Retina (tissue), 1 donor: ENCODE results near the gene PRDM16.

ENCODE experiments used
- DNase-seq: peaks from one replicate; pipeline ENCODE4 v3.0.0-alpha.2; 2016

The PRDM16 gene

GRCh38 chr1:3316340-3316943 lies 247.4 kb downstream of the PRDM16 start:
- no peak for DNase-seq

DNA sequence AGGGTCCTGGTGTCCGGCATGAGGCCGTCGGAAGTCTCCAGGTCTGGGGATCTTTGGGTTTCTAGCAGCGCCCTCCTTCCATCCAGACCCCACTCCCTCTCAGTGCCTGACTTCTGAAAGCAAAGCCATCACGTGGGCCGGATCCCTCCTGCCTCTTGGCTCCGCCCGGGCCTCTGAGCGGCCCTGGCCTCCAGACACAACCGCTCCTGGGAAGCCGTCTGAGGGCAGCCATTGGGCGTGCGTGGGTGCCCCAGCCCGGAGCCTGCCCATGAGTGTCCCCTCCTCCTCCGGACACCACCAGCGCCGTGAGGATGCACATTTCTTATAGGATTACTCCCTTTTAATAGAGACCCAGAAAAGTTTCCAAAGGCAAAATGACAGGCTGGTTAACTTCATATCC lies 248.5 kb downstream of the PRDM16 start:
- DNase-seq: no peak

DNA sequence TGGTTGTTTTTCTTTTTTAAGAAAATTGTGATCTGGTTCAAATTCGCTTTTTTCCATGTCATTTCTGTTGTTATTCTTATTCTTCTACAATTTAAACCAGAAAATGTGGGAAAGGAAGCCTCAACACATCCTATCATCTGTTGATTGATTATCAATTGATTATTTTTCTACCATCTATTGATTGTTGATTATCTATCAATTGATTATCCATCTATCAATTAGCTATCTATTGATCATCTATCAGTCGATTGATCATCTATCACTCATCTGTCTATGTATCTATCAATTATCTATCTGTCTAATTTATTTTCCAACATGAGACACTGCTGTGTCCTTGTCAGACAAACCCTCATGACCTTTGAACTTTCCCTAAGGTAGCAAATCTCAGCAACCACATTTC lies 249.3 kb downstream of the PRDM16 start:
- no peak for DNase-seq

GRCh38 chr1:3319874-3320245 lies 250.9 kb downstream of the PRDM16 start:
- DNase-seq: no peak

DNA sequence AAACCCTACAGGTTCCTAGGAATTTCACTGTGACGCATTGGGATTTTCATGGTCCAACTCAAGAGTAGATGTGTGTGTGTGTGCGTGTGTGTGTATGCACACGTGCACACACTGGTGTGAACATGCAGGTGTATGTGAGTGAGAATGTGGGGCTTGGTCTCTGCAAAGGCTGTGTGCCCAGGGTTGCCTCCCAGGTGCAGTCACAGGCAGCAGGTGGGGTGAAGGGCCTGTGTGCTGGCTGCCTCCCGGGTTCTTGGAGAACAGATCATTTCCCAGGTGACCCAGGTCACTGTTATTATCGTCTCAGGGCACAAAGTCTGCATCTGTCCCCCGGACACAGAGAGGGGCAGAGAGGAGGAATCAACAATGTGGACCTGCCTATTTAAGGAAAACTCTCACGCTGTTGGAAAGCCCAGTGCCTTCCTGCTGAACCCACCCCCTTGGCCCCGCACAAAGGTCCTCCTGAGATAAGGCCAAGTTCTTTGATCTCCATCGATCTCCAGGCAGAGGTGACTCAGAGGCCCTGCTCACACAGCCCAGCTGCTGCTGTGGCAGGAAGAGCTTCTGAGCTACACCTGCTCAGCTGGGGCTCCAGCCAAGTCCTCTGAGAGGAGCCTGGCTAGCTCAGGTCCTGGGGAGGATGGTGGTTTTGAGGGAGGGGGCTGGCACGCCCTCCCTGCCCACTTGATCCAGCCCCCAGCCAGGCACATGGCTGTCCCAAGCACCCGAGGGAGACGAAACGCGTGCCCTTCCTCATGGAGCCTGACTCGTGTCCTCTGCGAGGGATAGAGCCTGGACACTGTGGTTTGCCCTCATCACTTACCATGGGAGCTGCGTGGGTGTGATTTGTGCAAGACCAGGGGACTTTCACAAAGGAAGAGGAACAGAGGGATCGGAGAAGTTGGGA lies 251.5 kb downstream of the PRDM16 start:
- DNase-seq: no peak

- DNase-seq: no peak
These were observed 252.8 kb downstream of the PRDM16 start for GRCh38 chr1:3321559-3322449.

DNA sequence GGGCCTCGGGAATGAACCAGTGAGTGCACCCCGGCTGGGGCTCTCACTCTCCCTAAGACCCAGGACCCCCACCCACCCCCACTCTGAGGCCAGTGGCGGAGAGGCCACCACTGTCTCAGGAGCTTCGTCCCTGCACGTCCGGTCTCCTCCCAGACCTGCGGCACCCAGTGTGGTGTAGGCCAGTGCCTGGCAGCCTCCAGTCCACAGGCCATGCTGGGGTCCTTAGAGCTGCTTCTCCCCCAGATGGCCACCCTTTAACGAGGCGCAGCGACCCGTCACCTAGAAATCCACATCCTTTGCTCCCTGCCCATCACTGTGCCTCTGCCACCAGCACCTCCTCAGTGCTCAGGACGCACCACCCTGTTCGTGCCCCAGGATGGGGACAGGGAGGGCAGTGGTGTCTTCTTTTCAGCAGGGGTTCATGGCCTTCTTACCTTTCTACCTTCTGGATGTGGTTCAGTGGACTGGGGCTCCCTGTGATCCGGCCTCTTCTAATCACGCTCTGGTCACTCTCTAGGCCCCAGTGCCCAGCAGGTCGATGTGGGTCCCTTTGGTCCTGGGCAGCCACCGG lies 253.5 kb downstream of the PRDM16 start:
- no peak for DNase-seq

GRCh38 chr1:3323021-3323795 lies 254.2 kb downstream of the PRDM16 start:
- peak; percentile 71 for DNase-seq

GRCh38 chr1:3323796-3324703 lies 255.0 kb downstream of the PRDM16 start:
- no peak for DNase-seq

DNA sequence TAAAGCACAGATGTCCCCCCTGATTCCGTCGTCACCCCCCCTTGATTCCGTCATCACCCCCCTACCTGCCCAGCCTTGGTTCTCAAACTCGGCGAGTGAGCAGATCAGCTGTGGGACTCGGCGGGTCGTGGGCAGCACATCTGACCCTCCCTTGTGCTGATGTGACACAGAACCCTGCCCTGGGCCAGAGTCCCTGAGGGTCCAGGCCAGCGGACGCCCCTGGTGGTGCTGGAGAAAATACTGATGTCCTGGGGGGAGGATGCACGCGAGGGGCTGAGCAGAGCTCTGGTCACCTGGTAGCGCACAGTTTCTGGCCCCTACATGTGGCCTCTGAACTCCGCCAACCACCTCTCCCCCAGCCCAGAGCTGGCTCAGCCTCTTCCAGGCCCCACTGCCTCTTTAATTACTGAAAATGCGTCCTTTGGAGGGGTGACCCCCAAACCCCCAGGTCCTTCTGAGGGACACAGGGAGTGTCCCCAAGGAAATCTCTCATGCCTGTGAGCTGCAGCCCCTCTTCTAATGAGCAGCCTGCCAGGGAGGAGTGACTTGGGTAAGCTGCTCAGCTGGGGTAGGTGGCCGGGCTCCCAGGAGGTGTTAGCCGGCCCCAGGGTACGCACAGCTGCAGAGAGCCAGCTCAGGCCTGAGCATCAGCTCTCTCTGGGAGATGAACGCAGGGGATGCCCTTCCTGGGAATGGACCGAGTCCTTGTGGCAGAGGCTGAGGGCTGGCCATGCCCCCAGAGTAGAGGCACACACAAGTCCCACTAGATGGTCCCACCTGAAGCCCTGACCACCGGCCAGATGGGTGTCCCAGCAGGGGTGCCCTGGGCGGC lies 255.9 kb downstream of the PRDM16 start:
- DNase-seq: no peak

DNA sequence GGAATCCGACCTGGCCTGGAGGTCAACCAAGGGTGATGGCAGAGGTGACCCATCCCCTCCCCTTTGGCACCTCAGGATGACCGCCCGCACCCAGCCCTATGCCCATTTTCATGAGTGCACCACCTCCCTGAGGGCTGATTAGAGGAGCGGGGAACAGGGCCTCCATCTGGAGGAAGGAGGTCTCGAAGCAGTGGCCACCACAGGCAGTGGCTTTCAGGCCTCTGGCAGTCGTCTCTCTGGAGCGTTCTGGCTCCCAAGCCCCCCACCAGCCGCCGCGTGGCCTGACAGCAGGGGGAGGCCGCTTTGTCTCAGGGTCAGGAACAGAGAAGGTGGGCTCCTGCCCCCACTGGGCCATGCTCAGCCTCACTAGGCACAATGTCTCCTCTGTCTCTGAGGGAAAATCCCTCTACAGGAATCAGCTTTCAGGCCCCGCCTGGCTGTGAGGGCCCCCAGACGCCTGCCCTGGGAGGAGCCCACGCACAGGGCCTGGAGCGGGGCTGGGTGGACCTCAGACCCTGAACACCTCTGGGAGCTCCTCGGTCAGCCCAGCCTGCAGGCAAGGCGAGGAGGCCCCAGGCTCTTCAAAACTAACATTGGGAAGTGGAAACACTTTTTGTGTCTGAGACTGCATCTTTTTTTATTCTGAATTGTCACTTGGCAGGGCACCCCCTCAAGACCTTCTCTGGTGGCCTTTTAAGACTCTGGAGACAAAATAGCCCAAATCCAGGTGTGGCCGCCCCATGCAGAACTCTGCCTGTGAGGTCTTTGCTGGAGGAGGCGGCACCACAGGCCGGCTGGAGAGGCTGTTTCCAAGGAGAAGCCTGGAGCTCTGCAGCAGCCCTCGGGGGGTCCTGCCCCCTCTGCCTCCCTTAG lies 257.7 kb downstream of the PRDM16 start:
- DNase-seq: no peak

DNA sequence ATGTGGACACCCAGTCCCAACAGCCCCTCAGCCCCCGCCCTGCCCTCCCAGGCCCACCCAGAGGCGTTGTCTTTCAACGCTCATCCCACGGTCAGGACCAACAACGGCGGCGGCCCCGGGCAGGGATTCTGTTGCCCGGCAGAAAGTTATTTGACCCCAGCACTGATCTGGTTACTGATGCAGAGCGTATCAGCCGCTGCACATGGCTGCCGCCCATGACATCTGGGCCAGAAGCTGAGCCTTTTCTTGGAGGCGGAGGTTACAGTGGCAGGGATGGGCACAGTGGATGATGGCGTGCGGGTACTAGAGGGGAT lies 258.3 kb downstream of the PRDM16 start:
- DNase-seq: no peak

- DNase-seq: no peak
These were observed 259.1 kb downstream of the PRDM16 start for GRCh38 chr1:3327936-3328590.

- DNase-seq: no peak
These were observed 260.8 kb downstream of the PRDM16 start for GRCh38 chr1:3329640-3330281.

DNA sequence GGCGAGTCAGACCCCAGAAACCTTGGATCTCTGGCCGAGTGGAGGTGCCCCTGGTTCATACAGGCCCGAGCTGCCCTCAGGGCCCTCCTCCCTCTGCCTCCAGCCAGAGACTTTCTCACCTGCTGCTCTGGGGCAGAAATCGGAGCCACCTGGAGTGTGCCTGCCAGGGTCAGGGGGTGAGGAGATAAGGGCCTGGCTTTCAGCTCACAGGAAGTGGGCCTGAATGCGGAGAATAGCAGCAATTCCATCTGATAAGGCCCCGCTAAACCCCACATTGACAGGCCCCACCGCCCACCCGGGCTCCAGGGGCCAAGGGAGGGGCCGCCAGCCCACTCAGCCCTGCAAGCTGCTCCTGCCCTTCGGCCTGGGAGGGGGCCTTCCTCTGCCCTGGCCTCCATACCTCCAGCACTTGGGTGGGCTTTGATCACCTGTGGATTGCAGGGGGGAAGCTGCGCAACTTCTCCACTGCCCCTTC lies 261.8 kb downstream of the PRDM16 start:
- no peak for DNase-seq

- DNase-seq: no peak
These were observed 262.6 kb downstream of the PRDM16 start for GRCh38 chr1:3331564-3331963.

GRCh38 chr1:3332043-3332442 lies 263.0 kb downstream of the PRDM16 start:
- no peak for DNase-seq

DNA sequence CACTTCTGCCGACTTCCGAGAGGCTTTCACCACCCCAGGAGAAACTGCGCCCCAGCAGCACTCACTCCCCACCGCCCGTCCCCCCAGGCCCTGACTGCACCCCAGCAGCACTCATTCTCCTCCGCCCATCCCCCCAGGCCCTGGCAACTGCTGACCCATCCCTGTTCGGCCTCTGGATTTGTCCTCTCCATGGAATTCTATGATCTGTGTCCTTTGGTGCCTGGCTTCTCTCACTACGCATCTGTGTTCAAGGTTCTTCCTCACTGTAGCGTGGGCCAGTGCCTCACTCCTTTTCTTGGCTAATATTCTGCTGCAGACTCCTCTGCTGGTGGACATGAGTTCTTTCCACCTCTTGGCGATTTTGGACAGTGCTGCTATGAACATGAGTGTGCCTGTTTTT lies 263.7 kb downstream of the PRDM16 start:
- no peak for DNase-seq
